HFFc6 (cell line): Measurements from ENCODE around the gene IRGQ. TPM values are rescaled to one million over a fixed set of nuclear protein-coding genes. Genes with fewer than 3 reads are reported as not detected.

Experiments
- DNase-seq: peaks from one replicate; pipeline ENCODE4 v3.0.0-alpha.2; 2018
- H3K27ac Mint-ChIP-seq: 2 replicates; pipeline ENCODE4 v1.8.0; 2020; ENCODE audit warnings: mild to moderate bottlenecking, mixed read lengths
- H3K27me3 Mint-ChIP-seq: 2 replicates; pipeline ENCODE4 v1.8.0; 2021; ENCODE audit warnings: mild to moderate bottlenecking, moderate library complexity, mixed read lengths; ENCODE audit not compliant: insufficient read depth
- H3K36me3 Mint-ChIP-seq: 2 replicates; pipeline ENCODE4 v1.8.0; 2021; ENCODE audit warnings: low read depth, mixed read lengths
- H3K4me1 Mint-ChIP-seq: 2 replicates; pipeline ENCODE4 v1.8.0; 2020; ENCODE audit warnings: low read depth, mixed read lengths
- H3K4me3 Mint-ChIP-seq: 2 replicates; pipeline ENCODE4 v1.8.0; 2020; ENCODE audit warnings: mild to moderate bottlenecking, moderate library complexity, mixed read lengths
- H3K9me3 Mint-ChIP-seq: 2 replicates; pipeline ENCODE4 v1.8.0; 2020; ENCODE audit warnings: mild to moderate bottlenecking, mixed read lengths
- total RNA-seq, 6 experiments: library from RNA; stranded (reverse); fragmentation: NEBNext Ultra II Directional; extraction: Animal tissue kit (Norgen Biotek cat#: 25700); gene quantifications; 2 replicates in 1 of 6; 3 replicates in 5 of 6; pipeline ENCODE4 v1.2.3, GENCODE V29; 2021
- TF ChIP-seq, protein P1 (sequence below): fragments of 200-600 bp; sonication (generic); IDR thresholded peaks from 2 replicates; pipeline ENCODE4 v1.5.0; 2021; ENCODE audit warnings: antibody characterized with exemption, mild to moderate bottlenecking

IRGQ gene
- total RNA-seq, 6 experiments from 2014 or later: 19.5 to 24.7 (median 21.2) TPM

DNA sequence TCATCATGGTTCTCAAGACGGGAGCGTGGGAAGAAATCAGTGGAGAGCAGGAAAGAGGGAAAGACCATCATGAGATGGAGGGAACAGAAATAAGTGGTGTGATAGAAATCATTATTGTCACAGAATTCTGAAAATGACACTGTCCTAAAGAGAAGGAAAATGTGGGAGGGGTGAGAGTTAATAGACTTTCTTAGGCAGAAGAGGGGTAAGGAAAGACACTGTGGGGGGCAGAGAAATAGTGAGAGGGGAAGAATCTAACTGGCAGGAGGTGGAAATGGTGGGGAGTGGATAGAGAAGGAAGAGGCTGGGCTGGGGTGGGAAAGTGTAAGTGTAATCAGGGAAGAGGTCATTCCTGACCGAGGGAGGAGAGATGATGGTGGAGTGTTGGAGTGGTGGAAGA is 17.1 kb downstream of the IRGQ start:
- H3K36me3 Mint-ChIP-seq: no peaks in the 10 kb centered on the region
- H3K9me3 Mint-ChIP-seq: no peaks in the 10 kb centered on the region
- peaks cover 7% of the 10 kb centered on the region for H3K27me3 Mint-ChIP-seq
- peaks cover 8% of the 10 kb centered on the region; the same call in 1 of the 2 replicates for H3K4me1 Mint-ChIP-seq
- H3K4me3 Mint-ChIP-seq: no peak overlapping the region
- DNase-seq: no peak
- no peak overlapping the region for H3K27ac Mint-ChIP-seq
- TF ChIP-seq, protein P1, sequence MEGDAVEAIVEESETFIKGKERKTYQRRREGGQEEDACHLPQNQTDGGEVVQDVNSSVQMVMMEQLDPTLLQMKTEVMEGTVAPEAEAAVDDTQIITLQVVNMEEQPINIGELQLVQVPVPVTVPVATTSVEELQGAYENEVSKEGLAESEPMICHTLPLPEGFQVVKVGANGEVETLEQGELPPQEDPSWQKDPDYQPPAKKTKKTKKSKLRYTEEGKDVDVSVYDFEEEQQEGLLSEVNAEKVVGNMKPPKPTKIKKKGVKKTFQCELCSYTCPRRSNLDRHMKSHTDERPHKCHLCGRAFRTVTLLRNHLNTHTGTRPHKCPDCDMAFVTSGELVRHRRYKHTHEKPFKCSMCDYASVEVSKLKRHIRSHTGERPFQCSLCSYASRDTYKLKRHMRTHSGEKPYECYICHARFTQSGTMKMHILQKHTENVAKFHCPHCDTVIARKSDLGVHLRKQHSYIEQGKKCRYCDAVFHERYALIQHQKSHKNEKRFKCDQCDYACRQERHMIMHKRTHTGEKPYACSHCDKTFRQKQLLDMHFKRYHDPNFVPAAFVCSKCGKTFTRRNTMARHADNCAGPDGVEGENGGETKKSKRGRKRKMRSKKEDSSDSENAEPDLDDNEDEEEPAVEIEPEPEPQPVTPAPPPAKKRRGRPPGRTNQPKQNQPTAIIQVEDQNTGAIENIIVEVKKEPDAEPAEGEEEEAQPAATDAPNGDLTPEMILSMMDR: no peak

DNA sequence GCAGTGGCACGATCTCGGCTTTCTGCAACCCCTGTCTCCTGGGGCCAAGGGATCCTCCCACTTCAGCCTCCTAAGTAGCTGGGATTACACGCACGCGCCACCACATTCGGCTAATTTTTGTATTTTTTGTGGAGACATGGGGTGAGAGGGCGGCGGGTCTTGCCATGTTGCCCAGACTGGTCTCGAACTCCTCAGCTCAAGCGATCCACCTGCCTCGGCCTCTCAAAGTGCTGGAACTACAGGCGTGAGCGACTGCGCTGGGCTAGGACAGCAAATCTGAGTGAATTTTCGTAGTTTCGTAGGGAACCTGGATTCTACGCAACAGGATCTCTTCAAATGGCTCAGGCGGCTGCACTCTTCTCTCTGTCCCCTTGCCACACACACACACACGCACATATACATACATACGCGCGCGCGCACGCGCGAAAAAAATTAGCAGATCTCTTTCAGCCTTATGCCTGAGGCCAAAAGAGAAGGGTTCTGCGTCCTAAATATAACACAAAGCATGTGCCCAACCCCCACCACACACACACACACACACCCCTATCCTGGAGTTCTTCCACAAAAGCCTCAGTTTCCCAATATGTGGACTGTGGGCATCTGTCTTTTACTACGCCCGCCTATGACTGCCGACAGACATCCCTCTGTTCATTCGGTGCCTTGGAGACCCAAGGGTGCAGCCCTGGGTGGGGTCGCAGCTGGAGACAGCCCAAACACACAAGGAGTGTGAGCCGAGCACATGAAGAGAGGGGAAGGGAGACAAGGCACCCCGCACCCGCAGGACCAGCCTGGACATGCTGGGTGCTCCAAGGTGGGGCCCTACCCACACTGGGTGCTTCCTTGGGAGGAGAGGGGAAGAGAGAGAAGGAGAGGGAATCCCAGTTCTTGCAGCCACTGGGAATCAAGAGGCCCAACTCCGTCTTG is 19.7 kb downstream of the IRGQ start:
- Mint-ChIP-seq H3K27ac (peak overlapping the region; percentile 96), H3K9me3 (no peaks in the 10 kb centered on the region), H3K36me3 (no peaks in the 10 kb centered on the region), H3K4me3 (peak overlapping the region; percentile 100), H3K27me3 (peaks cover 7% of the 10 kb centered on the region), H3K4me1 (peaks cover 18% of the 10 kb centered on the region)
- TF ChIP-seq, protein P1: no peak
- no peak for DNase-seq

DNA sequence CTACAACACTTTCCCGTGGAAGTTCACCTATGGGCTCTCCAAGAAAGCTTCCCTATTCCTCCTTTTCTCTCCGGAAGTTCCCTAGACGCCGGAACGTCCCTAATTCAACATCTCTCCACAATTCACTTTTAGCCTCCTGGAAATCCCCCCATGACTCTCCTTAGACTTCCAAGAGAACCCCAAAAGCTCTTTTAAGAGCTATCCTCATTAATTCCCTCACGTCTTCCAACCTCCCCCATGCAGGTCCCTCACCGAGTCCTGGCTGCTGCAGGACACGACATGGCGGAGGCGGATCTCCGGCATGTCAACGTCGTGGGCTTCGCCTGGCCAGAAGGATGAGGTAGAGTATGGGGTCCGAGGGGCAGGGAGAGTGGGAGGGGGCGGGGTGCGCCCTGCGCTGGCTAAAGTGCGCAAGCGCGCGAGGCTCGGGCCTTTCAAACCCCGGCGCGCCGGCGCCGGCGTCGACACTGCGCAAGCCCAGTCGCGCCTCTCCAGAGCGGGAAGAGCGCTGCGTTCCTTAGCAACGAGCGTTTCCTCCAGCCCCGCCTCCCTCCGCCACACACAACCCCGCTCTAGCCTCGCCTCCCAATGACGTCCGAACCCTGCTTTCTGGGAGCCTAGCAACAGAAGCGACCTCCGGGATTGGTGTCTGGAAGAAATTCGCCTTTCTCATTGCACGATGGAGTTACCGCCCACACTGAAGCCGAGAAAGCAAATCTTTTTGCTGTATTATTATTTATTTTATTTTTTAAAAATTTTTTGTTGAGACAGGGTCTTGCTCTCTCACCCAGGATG is 20.6 kb downstream of the IRGQ start, which contains the start of the genes PINLYP and XRCC1:
Gene PINLYP, plus strand, starts transcription at position 646 of the 795 bp plus-strand sequence. CDS start 1,391 bp downstream, outside the sequence.
Gene XRCC1, minus strand, starts transcription at position 372 of the 795 bp plus-strand sequence. Its CDS starts 69 bp downstream, at position 303.
- Mint-ChIP-seq H3K27me3 (peaks cover 7% of the 10 kb centered on the region), H3K9me3 (no peaks in the 10 kb centered on the region), H3K4me3 (peak within 1 kb of the TSS; percentile 100), H3K27ac (peak within 1 kb of the TSS; percentile 96), H3K36me3 (no peaks in the 10 kb centered on the region), H3K4me1 (peaks cover 27% of the 10 kb centered on the region)
- TF ChIP-seq, protein P1: no peak; the same call in 1 of the 2 replicates
- DNase-seq: peak; percentile 98

DNA sequence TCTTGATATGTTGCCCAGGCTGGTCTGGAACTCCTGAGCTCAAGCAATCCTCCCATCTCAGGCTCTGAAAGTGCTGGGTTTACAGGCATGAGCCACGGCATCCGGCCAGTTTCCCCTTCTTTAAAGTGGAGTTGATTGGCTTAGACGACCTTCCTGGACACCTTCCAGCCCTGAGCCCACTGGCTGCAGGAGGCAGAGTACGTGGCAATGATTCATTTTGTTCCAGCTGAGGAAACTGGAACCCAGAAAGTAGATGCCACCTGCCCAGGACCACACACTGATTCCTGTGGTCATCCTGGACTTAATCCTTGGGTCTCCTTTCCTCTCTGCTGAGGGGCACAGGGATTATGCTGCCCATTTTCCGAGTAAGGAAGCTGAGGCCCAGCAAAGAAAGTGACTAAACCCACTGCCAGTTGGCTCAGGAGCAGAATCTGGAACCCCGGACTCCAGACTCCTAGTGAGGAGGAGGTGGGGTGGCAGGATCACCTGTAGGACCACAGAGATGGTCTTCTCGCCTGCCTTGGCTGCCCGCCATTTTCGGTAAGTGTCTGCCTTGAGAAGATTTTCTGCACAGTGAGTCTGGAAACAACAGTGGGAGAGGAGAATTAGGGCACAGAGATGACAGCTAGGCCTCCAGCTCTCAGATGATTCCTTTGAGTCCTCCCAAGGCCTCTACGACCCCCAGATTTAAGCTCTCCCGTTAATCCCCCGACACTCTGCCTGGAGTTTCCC is 21.3 kb downstream of the IRGQ start:
- TF ChIP-seq, protein P1: no peak
- Mint-ChIP-seq H3K4me3 (peak overlapping the region; percentile 100), H3K36me3 (no peaks in the 10 kb centered on the region), H3K9me3 (no peaks in the 10 kb centered on the region), H3K27me3 (peaks cover 7% of the 10 kb centered on the region), H3K4me1 (peaks cover 33% of the 10 kb centered on the region), H3K27ac (peak overlapping the region; percentile 96)
- DNase-seq: no peak

DNA sequence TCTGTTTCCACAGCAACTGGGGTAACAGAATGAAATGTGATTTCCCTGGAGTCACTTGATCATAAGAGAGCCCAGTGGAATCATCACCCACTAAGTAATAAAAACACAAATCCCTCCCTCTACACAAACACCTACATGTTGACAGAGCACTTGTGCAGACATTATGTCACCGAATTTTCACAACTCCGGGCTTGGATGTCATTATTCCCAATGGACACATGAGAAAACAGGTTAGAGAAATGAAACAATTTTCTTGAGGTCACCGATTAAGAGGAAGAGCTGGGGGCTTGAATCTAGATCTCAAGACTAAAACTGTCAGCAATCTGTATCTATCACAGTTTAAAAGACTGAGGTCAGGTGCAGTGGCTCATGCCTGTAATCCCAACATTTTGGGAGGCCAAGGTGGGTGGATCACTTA is 23.8 kb downstream of the IRGQ start:
- Mint-ChIP-seq H3K27ac (no peak overlapping the region; the same call in 1 of the 2 replicates), H3K27me3 (peaks cover 5% of the 10 kb centered on the region), H3K9me3 (no peaks in the 10 kb centered on the region)

More for the DNA sequence above, 23.8 kb downstream of the IRGQ start:
- H3K4me1 Mint-ChIP-seq: peaks cover 33% of the 10 kb centered on the region
- no peak for DNase-seq
- TF ChIP-seq, protein P1: no peak
- H3K36me3 Mint-ChIP-seq: no peaks in the 10 kb centered on the region
- no peak overlapping the region for H3K4me3 Mint-ChIP-seq
